Measurements from ENCODE around the gene CACNG8. TPM values are rescaled to one million over a fixed set of nuclear protein-coding genes. Genes with fewer than 3 reads are reported as not detected.

Gene CACNG8
- total and polyA plus RNA-seq, 2 experiments from 2014 or later: 0.06 to 0.13 TPM

- Histone ChIP-seq H3K27me3 (no peaks in the 10 kb centered on the region), H4K20me1 (ENCODE audit: insufficient read depth, poor library complexity, severe bottlenecking) (no peaks in the 10 kb centered on the region), H3K27ac (no peak overlapping the region), H2AFZ (no peak overlapping the region), H3K79me2 (no peaks in the 10 kb centered on the region), H3K36me3 (replicated peaks; ENCODE audit: insufficient read depth, low read depth) (no peaks in the 10 kb centered on the region), H3K4me1 (ENCODE audit: insufficient read depth) (no peaks in the 10 kb centered on the region), H3K9me3 (ENCODE audit: low read depth) (no peaks in the 10 kb centered on the region), H3K4me3 (no peak overlapping the region), H3K4me2 (no peak overlapping the region), H3K9me2 (replicated peaks; ENCODE audit: insufficient read depth) (no peaks in the 10 kb centered on the region)
- 85% methylated on average over 9 of the region's 9 CpGs for WGBS (ENCODE audit: low lambda C conversion rate, missing lambda C conversion rate)
- no peak for DNase-seq (ENCODE audit: low spot score)
- TF ChIP-seq EZH2phosphoT487 (IDR thresholded peaks at IDR 0.05; ENCODE audit: low read depth, severe bottlenecking, unreplicated experiment) (no peak), EZH2 (IDR thresholded peaks at IDR 0.05; ENCODE audit: borderline replicate concordance) (no peak), CTCF (IDR thresholded peaks at IDR 0.05; ENCODE audit: poor library complexity) (no peak)
Measured at GRCh38 chr19:54024660-54025059, 61.9 kb downstream of the CACNG8 start.

- H3K4me1 ChIP-seq (ENCODE audit: insufficient read depth): no peaks in the 10 kb centered on the region
- TF ChIP-seq EZH2phosphoT487 (IDR thresholded peaks at IDR 0.05; ENCODE audit: low read depth, severe bottlenecking, unreplicated experiment) (no peak), CTCF (IDR thresholded peaks at IDR 0.05; ENCODE audit: poor library complexity) (no peak), EZH2 (IDR thresholded peaks at IDR 0.05; ENCODE audit: borderline replicate concordance) (no peak)
- no peak overlapping the region for H3K27ac ChIP-seq
- H3K9me3 ChIP-seq (ENCODE audit: low read depth): no peaks in the 10 kb centered on the region
- no peaks in the 10 kb centered on the region for H4K20me1 ChIP-seq (ENCODE audit: insufficient read depth, poor library complexity, severe bottlenecking)
- no peak overlapping the region for H3K4me3 ChIP-seq
- WGBS (ENCODE audit: low lambda C conversion rate, missing lambda C conversion rate): 73% methylated on average over 7 of the region's 7 CpGs
- DNase-seq (ENCODE audit: low spot score): no peak
- no peaks in the 10 kb centered on the region for H3K9me2 ChIP-seq (replicated peaks; ENCODE audit: insufficient read depth)
- no peaks in the 10 kb centered on the region for H3K27me3 ChIP-seq
- no peak overlapping the region for H3K4me2 ChIP-seq
- H3K36me3 ChIP-seq (replicated peaks; ENCODE audit: insufficient read depth, low read depth): no peaks in the 10 kb centered on the region
- H2AFZ ChIP-seq: no peak overlapping the region
- no peaks in the 10 kb centered on the region for H3K79me2 ChIP-seq
Measured at GRCh38 chr19:54026656-54027055, 63.9 kb downstream of the CACNG8 start.

- no peaks in the 10 kb centered on the region for H4K20me1 ChIP-seq (ENCODE audit: insufficient read depth, poor library complexity, severe bottlenecking)
- H3K4me3 ChIP-seq: no peak overlapping the region
- no peak overlapping the region for H2AFZ ChIP-seq
- H3K79me2 ChIP-seq: no peaks in the 10 kb centered on the region
- H3K4me2 ChIP-seq: no peak overlapping the region
- H3K27me3 ChIP-seq: no peaks in the 10 kb centered on the region
- no peaks in the 10 kb centered on the region for H3K4me1 ChIP-seq (ENCODE audit: insufficient read depth)
- no peak for DNase-seq (ENCODE audit: low spot score)
- H3K9me2 ChIP-seq (replicated peaks; ENCODE audit: insufficient read depth): no peaks in the 10 kb centered on the region
- no peaks in the 10 kb centered on the region for H3K36me3 ChIP-seq (replicated peaks; ENCODE audit: insufficient read depth, low read depth)
- TF ChIP-seq EZH2 (IDR thresholded peaks at IDR 0.05; ENCODE audit: borderline replicate concordance): no peak
- TF ChIP-seq EZH2phosphoT487 (IDR thresholded peaks at IDR 0.05; ENCODE audit: low read depth, severe bottlenecking, unreplicated experiment): no peak
- no peak for TF ChIP-seq CTCF (IDR thresholded peaks at IDR 0.05; ENCODE audit: poor library complexity)
- no peaks in the 10 kb centered on the region for H3K9me3 ChIP-seq (ENCODE audit: low read depth)
- 85% methylated on average over 3 of the region's 3 CpGs for WGBS (ENCODE audit: low lambda C conversion rate, missing lambda C conversion rate)
- no peak overlapping the region for H3K27ac ChIP-seq
Measured at GRCh38 chr19:54029301-54029700, 66.6 kb downstream of the CACNG8 start.

Measured in hepatocyte (in vitro differentiated cells).